Measurements from ENCODE around the gene OTX2.

Gene OTX2

GRCh38 chr14:56811593-56812363 is 1.5 kb upstream of the OTX2 start:
- DNase-seq: no peak

GRCh38 chr14:56810836-56811592 is 735 bp upstream of the OTX2 start:
- DNase-seq: no peak

GRCh38 chr14:56809270-56810146 is 771 bp downstream of the OTX2 start:
- DNase-seq: no peak

GRCh38 chr14:56808383-56809269 is 1.7 kb downstream of the OTX2 start:
- no peak for DNase-seq

GRCh38 chr14:56808110-56808382 is 2.2 kb downstream of the OTX2 start:
- no peak for DNase-seq

- DNase-seq: no peak
Observed at GRCh38 chr14:56807386-56808109, 2.7 kb downstream of the OTX2 start.

- no peak for DNase-seq
Observed at GRCh38 chr14:56806760-56807159, 3.5 kb downstream of the OTX2 start.

- no peak for DNase-seq
Observed at GRCh38 chr14:56805992-56806727, 4.1 kb downstream of the OTX2 start.

- DNase-seq: no peak
Observed at GRCh38 chr14:56805201-56805991, 4.9 kb downstream of the OTX2 start.

GRCh38 chr14:56803816-56804535 is 6.3 kb downstream of the OTX2 start:
- no peak for DNase-seq

GRCh38 chr14:56801920-56802319 is 8.4 kb downstream of the OTX2 start:
- no peak for DNase-seq

GRCh38 chr14:56799343-56799645 is 11.0 kb downstream of the OTX2 start:
- DNase-seq: no peak

GRCh38 chr14:56798447-56799342 is 11.6 kb downstream of the OTX2 start:
- DNase-seq: no peak

GRCh38 chr14:56797569-56798446 is 12.5 kb downstream of the OTX2 start:
- DNase-seq: no peak

- DNase-seq: no peak
Observed at GRCh38 chr14:56797003-56797568, 13.2 kb downstream of the OTX2 start.

GRCh38 chr14:56796259-56796658 is 14.0 kb downstream of the OTX2 start:
- no peak for DNase-seq

- DNase-seq: no peak
Observed at GRCh38 chr14:56795284-56795622, 15.0 kb downstream of the OTX2 start.

Data from activated CD4-positive, CD25-positive, alpha-beta regulatory T cell (primary cell).